HG02852 (cell line): ENCODE measurements around the gene TFAP2E.

Experiments
- ATAC-seq: cut with Tn5 transposase; IDR thresholded peaks from one replicate; pipeline ENCODE4 v1.9.1; 2021; ENCODE audit warnings: mild to moderate bottlenecking, moderate library complexity; ENCODE audit not compliant: unreplicated experiment

TFAP2E gene

DNA sequence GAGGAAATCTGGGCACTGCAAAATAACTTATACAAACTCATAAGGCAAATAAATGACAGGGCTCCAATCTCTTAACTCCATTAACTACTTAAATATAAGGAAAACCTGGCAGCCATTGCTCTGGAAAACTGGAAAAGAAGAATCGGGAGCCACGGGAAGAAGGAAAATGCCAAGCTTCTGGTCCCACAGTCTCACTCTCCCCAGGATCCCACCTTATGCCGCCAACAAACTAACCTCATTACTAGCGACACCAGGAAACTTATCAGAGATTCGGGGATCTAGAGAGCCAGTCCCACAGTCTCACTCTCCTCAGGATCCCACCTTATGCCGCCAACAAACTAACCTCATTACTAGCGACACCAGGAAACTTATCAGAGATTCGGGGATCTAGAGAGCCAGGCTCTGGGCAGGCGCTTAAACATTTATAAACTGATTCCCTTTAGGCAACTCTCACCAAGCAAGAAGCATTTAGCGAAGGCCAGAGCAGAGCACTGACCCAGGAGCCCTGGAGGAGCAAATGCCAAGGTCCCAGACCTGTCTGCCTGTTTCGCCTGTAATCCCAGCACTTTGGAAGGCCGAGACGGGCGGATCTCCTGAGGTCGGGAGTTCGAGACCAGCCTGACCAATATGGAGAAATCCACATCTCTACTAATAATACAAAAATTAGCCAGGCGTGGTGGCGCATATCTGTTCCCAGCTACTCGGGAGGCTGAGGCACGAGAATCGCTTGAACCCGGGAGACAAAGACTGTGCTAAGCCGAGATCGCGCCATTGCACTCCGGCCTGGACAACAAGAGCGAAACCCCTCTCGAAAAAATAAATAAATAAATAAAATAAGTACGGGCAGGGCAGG is 67.5 kb downstream of the TFAP2E start:
- no peak for ATAC-seq

DNA sequence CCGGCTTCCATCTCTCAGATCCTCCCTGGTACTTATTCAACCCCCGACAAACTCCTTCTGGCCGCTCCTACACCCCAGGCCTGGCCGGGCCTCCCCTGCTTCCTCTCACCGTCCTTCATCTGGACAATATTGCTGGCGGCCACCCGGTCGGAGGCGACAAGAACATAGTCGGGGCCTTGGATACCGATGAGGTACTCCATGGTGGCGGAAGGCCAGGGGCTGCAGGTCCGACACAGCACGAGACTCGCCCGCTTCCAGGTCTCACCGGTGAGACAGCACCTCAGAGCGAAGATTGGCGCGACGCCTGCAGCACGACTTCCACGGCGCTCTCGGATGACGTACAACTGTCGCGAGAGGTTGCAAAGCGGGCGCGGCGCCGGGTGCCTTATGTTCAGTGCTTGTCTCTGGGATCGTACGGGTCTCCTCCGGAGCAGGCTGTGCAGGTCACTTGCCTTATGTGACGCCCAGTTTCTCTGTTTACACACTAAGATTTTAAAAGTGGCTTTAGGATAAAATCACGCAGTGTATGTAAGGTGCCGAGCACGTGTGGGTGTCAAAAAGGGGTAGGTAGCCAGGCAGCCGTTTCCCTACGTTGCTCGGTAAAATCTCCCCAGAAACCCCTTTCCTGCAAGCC is 68.2 kb downstream of the TFAP2E start, which contains the start of gene PSMB2:
TSS of gene PSMB2 (minus strand) at position 294 of the 634 bp plus-strand sequence. CDS start at position 200, 94 bp downstream.
- ATAC-seq = peak; percentile 84

DNA sequence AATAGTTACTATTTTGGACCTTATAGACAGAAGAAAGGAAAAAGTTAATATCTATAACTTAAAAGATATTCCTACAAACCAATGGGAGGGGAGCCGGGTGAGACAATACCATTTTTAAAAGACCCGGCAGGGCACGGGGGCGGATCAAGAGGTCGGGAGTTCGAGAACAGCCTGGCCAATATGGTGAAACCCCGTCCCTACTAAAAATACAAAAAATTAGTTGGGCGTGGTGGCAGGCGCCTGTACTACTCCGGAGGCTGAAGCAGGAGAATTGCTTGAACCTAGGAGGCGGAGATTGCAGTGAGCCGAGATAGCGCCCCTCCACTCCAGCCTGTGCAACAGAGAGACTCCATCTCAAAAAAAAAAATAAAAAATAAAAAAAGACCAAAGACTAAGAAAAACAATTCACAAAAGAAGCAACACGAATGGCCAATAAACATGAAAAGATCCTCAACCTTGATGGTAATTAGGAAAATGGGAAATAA is 69.4 kb downstream of the TFAP2E start:
- ATAC-seq = no peak

DNA sequence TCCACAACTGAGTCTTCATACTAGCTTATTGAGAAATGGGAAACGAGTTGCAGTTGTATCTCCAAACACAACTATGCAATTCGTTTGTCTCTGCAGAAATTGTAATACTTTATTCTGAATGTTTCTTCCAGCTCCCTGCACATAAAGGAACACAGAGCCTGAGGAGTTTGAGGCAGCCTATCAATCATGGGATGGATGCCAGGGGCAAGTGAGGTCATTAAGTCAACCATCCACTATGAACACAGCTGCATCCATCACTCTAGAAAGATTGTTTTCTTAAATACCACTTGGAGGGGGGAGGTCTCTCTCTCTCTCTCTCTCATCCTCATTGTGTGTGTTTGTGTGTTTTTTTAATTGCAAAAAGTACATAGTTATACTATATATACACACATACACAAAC is 71.1 kb downstream of the TFAP2E start:
- no peak for ATAC-seq
